C4-2B (cell line): ENCODE results near the gene LYZL6.

Source experiments
- H3K27ac ChIP-seq: fragments of 450-650 bp; 2 replicates; pipeline ENCODE4 v1.5.1; 2017
- CTCF ChIP-seq: fragments of 450-650 bp; conservative IDR thresholded peaks from 2 replicates; pipeline ENCODE4 v1.5.1; 2017; ENCODE audit warnings: mild to moderate bottlenecking
- ZFX ChIP-seq: fragments of 450-650 bp; IDR thresholded peaks from 2 replicates; pipeline ENCODE4 v1.6.1; 2017

LYZL6 gene

GRCh38 chr17:35890774-35891155 lies 52.7 kb downstream of the LYZL6 start:
- TF ChIP-seq ZFX (no peak), CTCF (no peak)
- H3K27ac ChIP-seq: no peak overlapping the region

DNA sequence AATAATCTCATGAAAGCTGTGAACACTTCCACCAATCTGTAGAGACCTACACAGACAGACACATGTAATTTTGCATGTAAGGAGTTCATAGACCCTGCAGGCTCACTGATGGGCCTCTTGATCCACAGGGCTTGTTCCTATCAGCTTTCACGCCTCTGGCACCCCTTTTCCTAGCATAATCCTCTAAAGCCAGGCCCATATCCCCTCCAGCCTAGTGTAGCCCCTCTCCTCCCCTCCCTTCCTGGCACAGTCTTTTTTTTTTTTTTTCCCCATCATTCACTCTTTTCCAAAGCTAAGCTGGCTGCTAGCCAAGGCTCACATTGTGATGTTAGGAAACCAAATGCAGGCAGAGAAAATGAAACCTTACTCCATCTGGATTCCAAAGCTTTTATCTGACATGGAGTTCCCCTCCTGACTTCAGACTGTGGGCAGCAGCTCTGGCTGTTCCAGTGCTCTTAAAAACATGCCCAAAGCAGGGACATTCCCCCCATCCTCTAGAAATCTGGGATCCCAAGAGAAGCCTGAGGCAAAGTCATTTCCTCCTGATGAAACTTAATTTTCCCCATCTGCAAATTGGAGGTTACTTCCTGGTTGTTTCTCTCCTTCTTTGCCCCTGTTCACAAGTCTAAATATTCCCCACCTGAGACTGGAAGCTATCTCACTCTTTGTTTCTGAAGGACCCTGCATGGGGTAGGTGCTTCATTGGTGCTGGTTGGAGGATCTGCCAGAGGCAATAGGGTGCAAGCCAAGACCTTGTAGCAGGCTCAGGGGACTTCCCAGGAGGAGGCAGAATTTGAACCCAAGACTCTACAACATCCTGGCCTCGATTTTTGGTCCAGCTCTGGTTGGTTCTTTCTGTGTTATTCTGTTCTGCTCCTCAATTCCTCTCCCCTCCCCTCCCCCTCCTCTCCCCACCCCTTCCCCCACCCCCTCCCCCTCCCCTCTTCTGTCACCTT lies 53.4 kb downstream of the LYZL6 start:
- TF ChIP-seq ZFX: no peak
- no peak for TF ChIP-seq CTCF
- no peak overlapping the region; the same call in 1 of the 2 replicates for H3K27ac ChIP-seq

DNA sequence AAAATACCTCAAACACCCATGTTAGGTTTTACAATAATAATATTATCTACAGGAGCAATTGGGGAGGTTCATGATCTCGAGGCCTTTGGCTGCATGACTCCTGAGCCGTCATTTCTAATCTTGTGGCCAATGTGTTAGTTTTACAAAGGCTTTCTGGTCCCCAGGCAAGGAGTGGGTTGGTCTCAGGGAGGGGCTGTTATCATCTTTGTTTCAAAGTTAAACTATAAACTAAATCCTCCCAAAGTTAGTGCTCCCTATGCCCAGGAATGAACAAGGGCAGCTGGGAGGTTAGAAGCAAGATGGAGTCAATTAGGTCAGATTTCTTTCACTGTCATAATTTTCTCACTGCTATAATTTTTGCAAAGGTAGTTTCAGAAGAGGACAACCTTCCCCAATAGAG lies 54.3 kb downstream of the LYZL6 start:
- H3K27ac ChIP-seq: no peak overlapping the region
- TF ChIP-seq ZFX (no peak), CTCF (no peak)
